Vein endothelial cell (primary cell): ENCODE measurements around the gene OR1B1. TPM values are rescaled to one million over a fixed set of nuclear protein-coding genes. Genes with fewer than 3 reads are reported as not detected.

Source experiments
- total RNA-seq: library from RNA; depleted of rRNA; stranded (reverse); fragments of >200 nt; gene quantifications from 2 replicates; pipeline ENCODE4 v1.2.3, GENCODE V29; 2012

Gene OR1B1
- total RNA-seq: 0.38 and 0.65 TPM in 2 replicates

DNA sequence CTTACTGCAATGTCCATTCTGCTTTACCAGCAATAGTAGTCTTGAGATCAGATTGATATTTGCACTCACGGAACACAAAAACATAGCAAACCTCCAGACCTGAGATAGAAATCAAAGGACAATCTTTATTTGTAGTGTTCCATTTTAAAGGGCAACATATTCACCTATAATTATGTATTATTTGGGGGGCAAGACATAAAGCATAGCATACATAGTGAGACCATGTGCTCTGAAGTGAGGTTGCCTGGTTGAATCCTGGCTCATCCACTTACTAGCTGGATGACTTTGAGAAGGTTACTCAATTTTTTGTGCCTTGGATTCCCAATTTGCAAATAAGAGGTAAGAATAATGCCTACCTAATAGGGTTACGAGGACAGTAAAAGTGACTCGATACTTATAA is at the start of gene OR1B1:
TSS of gene OR1B1 (minus strand) at position 101 of the 400 bp plus-strand sequence.

GRCh38 chr9:122661416-122661815 is 4.0 kb upstream of the OR1B1 start, which contains the start of gene OR1L1:
TSS of gene OR1L1 (plus strand) at chr9:122661716. CDS start at chr9:122661716, 0 bp downstream.

GRCh38 chr9:122614362-122614761 is 43.1 kb downstream of the OR1B1 start, which contains the start of gene OR1Q1:
TSS of gene OR1Q1 (plus strand) at chr9:122614738. CDS start at chr9:122614738, 0 bp downstream.

GRCh38 chr9:122583284-122583683 is 74.1 kb downstream of the OR1B1 start, which contains the start of gene OR1L8:
TSS of gene OR1L8 (minus strand) at chr9:122583384. CDS start at chr9:122568477, 14,907 bp downstream.

Other genes with a start within 250 kb of the OR1B1 start
- not detected in 2 replicates for gene OR1J1, start 179.7 kb downstream of the OR1B1 start, total RNA-seq
- 0.19 TPM in 1 of 2 replicates, not detected in the other for gene OR1J2, start 146.8 kb downstream of the OR1B1 start, total RNA-seq
- not detected in 2 replicates for gene OR1J4, start 138.5 kb downstream of the OR1B1 start, total RNA-seq
- not detected in 2 replicates for gene OR1N1, start 130.3 kb downstream of the OR1B1 start, total RNA-seq
- gene OR1N2, start 104.5 kb downstream of the OR1B1 start, total RNA-seq: not detected in 2 replicates
- gene OR1L8, start 74.2 kb downstream of the OR1B1 start, total RNA-seq: 0.65 and 0.76 TPM in 2 replicates
- gene OR1Q1, start 42.9 kb downstream of the OR1B1 start, total RNA-seq: not detected in 2 replicates
- gene OR1L1, start 4.1 kb upstream of the OR1B1 start, total RNA-seq: not detected in 2 replicates
- gene OR1L3, start 17.5 kb upstream of the OR1B1 start, total RNA-seq: not detected in 2 replicates
- gene OR1L4, start 66.4 kb upstream of the OR1B1 start, total RNA-seq: not detected in 2 replicates
- not detected in 2 replicates for gene OR1L6, start 84.7 kb upstream of the OR1B1 start, total RNA-seq
- not detected in 2 replicates for gene OR5C1, start 131.3 kb upstream of the OR1B1 start, total RNA-seq
- not detected in 2 replicates for gene OR1K1, start 142.5 kb upstream of the OR1B1 start, total RNA-seq
- 55.6 and 59.1 TPM in 2 replicates for gene PDCL, start 171.0 kb upstream of the OR1B1 start, total RNA-seq
- gene RC3H2, start 247.7 kb upstream of the OR1B1 start, total RNA-seq: 86.9 and 88.0 TPM in 2 replicates